ENCODE measurements around the gene COQ4.

GRCh38 chr9:128382261-128382660 lies 59.6 kb downstream of the COQ4 start:
- no peak for TF ChIP-seq CTCF (IDR thresholded peaks at IDR 0.05; ENCODE audit: borderline replicate concordance, extremely low read depth, low read length, poor library complexity, severe bottlenecking)
- no peak for TF ChIP-seq EZH2 (IDR thresholded peaks at IDR 0.05; ENCODE audit: borderline replicate concordance, low read depth, low read length, severe bottlenecking)
